ENCODE measurements around the gene SNCAIP.

- no peak for TF ChIP-seq EZH2 (IDR thresholded peaks at IDR 0.05; ENCODE audit: insufficient read depth, poor library complexity, severe bottlenecking)
- TF ChIP-seq EZH2phosphoT487 (IDR thresholded peaks at IDR 0.05; ENCODE audit: insufficient read depth, low read depth), result no peak
Observed at GRCh38 chr5:122465994-122466393, 154.0 kb downstream of the SNCAIP start.

All from GM23248 (cell line).